ENCODE measurements around the gene WBP1L.
"Not testable (repeated sequence)": the region's sequence is repeated elsewhere in the genome, so short reads cannot be mapped to it uniquely, and the experiment has no call there.

The WBP1L gene

GRCh38 chr10:102814453-102814871 is 70.7 kb downstream of the WBP1L start:
- no peak for DNase-seq

DNA sequence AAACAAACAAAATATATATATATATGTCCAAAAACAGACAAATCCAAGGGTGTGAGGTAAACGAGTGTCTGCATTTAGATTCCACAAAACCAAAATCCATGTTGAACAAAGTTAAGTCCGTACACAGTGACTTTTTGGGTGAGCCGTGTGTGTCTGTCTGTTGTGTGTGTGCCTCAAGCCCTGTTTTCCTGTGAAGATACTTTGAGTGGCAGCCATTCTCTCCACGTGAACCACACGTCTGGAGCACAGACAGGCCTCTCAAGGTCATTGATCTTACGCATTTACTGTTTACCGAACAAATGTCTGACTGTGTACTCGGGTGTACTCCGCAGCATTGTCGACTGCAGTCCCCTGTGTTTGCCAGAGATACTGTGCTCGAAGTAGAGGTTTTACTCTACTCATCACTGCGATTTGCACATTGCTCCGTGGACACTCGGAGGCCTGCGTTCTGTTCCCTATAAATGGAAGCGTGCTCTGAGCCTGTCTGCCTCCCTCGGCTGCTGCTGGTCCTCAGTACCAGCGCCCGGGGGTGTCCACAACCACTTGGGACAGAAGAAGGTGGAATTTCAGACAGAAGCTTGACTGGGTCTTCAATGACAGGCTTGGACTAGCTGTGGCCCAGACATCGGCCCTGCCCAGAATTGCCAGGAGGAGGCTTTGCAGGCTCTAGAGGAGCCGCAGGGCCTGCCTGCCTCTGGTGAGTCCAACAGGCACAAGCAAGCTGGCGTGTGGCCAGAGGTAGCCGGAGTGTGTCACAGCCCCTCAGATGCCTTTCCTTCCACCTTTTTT is 71.3 kb downstream of the WBP1L start:
- peak; percentile 14 for DNase-seq

DNA sequence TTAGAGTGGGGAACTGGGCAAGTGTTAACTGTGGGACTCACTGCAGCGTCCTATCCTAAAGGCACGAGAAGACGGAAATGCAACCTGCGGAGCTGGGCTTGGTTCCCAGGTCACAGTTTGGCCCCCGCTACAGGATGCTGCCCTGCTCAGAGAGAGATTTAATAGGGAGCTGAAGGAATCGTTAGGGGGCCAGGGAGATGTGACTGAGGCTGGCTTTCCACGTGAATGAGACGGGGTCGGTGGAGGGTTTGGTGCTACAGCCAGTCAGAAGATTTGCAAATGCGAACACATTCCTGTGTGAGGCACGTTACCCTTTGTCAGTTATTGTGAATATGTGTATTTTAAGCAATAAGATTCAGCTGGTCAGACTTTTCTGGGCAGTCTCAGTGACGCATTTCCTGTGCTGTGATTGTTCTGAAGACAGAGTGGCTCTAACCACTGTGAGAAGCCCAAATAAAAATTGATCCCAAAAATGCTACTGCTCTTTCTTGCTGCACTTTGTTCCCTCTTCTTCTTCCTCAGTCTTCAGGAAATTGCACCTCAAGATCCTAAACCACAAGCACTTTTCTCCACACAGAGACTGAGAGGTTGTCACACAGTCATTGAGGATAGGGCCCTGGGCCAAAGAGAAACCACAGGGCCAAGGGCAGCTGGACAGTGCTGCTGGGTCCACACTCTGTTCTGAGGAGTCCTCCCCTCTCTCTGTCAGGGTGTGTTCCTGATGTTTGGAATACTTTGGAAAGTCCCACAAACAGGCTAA is 72.2 kb downstream of the WBP1L start:
- DNase-seq: peak; percentile 88

DNA sequence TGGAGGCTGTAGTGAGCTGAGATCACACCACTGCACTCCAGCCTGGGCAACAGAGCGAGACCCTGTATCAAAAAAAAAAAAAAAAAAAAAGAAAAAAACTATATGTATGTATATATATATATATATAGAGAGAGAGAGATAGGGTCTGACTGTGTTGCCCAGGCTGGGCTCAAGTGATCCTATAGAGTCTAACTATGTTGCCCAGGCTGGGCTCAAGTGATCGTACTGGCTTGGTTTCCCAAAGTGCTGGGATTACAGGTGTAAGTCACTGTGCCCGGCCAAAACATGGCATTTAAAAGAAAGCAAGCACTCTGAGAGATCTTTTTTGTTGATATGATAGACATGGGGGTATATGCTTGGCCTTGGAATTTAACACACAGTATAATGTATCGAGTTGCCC is 73.4 kb downstream of the WBP1L start:
- DNase-seq: no peak

DNA sequence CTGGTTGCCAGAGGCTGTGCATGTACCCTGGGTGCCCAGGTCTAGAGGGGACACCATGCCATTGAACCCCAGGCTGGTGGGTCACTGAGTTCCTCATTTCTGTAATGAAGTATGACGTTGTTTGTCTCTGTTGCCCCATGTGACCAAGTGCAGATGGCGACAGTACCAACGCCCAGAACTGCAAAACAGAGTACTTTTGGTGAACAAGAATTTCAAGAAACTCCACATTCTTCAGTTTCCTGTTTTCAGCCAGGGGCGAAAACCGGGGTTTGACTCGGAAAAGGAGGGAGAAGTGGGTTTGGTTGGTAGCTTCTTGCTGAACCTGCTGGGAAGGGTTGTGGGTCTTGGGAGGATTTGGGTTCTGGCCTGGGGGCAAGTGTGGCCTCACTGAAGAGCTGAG is 75.3 kb downstream of the WBP1L start:
- DNase-seq: peak; percentile 87

GRCh38 chr10:102820008-102820407 is 76.3 kb downstream of the WBP1L start:
- DNase-seq: not testable (repeated sequence)

- no peak for DNase-seq
Measured at GRCh38 chr10:102822222-102822621, 78.5 kb downstream of the WBP1L start.

DNA sequence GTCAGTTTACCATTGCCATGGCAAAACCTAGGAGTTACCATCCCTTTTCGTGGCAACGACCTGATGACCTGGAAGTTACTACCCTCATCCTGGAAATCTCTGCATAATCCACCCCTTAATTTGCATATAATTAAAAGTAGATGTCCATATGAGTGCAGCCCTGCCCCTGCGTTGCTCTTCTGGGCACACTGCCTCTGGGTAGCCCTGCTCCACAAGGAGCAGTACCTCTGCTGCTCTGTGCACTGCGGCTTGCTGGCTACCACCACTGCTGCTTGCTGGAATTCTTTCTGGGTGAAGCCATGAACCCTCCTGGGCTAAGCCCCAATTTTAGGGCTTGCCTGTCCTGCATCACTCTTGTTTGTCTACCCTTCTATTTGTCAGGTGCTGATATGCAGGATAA is 80.9 kb downstream of the WBP1L start:
- no peak for DNase-seq

DNA sequence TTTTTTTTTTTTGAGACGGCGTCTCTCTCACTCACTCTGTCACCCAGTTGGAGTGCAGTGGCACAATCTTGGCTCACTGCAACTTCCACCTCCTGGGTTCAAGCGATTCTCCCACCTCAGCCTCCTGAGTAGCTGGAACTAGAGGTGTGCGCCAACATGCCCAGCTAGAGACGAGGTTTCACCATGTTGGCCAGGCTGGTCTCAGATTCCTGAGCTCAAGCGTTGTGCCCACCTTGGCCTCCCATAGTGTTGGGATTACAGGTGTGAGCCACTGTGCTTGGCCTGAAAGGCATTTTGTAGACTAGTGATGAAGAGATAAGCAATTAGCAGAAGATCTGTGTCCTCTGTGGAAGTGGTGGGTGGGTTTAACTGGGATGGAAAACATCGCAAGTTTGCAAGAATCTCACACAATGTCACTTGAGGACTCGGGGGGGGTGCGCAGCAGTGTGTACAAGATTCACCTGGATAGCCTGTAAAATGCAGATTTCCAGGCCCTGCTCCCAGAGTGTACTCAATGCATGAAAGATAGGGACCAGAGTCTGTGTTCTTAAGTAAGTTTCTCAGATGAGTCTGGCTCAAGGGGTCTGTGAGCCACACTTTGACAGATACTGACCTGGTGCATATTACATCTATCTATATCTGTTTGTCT is 82.5 kb downstream of the WBP1L start:
- DNase-seq: no peak

GRCh38 chr10:102827597-102827975 is 83.8 kb downstream of the WBP1L start:
- no peak for DNase-seq

DNA sequence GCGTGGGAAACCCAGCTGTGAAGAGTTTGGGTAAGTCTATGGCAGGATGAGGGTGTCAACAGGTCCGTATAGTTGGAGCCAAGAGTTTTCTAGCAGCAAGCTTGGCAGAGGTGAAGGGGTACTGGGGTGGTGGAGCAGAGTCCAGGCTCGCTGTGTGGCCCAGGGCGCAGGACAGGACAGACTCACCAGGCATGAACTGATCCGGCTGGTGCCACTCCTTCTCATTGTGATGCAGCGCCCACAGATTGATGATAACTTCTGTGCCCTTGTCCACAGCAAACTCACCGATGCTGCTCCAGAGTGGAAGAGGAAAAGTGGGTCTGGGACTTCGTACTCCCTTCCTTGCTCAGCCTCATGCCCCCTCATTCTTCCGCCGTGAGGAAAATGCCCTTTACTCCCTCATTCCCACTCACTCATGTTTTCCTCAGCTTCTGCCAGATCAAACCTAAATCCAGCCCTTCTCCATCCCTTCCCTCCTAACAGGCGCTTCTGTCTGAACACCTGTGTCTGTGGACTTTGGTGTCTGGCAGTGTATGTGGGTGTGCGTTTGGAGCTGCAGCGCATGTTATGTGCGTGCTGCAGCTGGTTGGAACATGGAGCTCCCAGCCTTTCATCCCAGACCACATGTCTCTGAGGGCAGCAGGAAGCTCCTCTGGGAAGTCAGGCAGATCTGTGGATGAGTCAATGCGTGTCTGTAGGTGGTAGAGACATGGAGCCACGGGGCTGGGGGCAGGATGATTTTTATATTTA is 87.7 kb downstream of the WBP1L start:
- no peak for DNase-seq

DNA sequence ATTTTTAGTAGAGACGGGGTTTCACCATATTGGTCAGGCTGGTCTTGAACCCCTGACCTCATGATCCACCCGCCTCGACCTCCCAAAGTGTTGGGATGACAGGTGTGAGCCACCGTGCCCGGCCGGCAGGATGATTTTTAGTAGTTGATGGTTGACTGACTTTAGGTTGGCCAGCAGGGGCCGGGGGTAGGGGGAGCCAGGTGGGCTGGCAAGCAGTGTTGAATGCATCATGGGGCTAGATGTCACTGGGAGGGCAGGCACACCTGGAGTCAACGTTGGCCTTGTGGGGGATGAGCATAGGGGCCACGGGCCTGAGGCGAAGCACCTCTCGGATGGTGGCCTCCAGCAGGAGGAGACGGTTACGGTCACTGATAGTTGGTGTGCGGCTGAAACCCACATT is 88.5 kb downstream of the WBP1L start:
- no peak for DNase-seq

GRCh38 chr10:102832987-102833386 is 89.2 kb downstream of the WBP1L start:
- no peak for DNase-seq

DNA sequence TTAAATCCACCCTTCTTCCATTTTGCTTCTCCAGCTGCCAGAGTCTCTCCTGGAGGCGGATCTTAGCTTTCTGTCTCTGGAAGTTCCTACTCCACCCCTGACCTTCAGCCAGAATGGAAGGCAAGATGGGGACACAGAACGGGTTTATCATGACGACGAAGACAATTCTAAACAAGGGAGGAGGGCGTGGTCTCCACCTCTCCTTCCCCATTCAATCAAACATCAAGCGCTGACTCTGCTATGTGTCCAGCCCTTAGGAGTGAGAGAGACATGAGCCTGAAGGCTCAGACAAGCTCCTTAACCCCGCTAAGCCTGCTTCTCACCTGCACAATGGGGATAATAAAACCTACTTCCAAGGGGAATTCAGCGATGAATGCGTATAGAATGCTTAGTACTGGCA is 90.4 kb downstream of the WBP1L start:
- DNase-seq: no peak

DNA sequence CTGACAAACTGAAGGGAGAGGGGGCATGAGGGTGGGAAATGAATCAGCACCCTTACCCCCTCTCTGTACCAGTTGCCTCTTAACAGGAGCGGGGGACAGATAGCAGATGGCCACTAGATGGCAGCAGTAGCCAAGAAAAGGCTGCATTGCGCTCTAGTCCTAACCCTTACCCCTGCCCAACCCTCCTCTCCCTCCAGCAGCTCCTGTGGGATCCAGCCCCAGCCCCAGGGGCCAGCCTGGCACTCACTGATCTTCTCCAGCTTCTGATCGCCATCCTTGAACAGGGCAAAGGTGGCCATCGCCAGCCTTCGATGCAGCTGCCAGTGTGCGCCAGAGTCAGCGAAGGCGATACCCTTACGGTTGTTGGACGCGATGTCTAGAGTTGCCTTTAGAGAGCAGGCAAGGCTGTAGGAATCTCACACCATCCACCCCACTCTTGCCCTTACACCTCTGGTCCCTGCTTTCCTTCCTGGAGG is 91.3 kb downstream of the WBP1L start:
- DNase-seq: peak; percentile 61

DNA sequence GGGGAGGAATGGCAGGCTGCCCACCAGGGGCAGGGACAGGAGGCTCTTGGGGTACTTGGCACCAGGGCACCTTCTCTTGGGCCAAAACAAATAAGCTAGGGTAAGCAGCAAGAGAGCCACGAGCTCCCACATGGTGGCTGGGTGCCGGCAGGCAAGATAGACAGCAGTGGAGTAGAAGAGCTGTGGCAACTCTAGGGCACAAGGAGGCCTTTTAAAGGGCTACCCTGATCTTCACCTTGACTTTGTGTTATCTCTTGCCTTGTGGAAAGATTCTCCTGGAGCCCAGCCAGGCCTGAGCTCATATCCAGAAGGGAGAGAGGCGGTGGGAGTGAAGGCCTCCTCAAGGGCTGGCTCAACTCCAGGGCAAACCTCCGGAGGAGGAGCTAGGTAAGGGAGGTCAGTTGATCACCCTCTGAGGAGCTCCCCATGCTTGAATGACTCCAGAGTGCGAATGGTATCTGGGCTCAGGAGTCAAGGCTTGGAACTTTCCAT is 93.5 kb downstream of the WBP1L start, which contains the start of gene CYP17A1:
CYP17A1 (minus strand) TSS at position 184 of the 492 bp plus-strand sequence; CDS start at position 132, 52 bp downstream.
- DNase-seq: no peak

DNA sequence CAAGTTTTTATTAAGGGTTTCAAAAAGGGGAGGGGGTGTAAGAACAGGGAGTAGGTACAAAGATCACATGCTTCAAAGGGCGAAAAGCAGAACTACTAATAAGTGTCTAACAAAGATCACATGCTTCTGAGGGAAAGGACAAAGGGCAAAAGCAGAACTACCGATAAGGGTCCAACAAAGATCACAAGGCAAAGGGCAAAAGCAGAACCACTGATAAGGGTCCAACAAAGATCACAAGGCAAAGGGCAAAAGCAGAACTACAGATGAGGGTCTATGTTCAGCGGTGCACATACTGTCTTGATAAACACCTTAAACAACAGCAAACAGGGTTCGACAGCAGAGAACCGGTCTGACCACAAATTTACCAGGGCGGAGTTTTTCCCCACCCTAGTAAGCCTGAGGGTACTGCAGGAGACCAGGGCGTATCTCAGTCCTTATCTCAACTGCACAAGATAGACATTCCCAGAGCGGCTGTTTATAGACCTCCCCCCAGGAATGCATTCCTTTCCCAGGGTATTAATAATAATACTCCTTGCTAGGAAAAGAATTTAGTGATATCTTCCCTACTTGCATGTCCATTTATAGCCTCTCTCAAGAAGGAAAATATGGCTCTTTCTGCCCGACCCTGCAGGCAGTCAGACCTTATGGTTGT is 94.7 kb downstream of the WBP1L start:
- peak; percentile 34 for DNase-seq

DNA sequence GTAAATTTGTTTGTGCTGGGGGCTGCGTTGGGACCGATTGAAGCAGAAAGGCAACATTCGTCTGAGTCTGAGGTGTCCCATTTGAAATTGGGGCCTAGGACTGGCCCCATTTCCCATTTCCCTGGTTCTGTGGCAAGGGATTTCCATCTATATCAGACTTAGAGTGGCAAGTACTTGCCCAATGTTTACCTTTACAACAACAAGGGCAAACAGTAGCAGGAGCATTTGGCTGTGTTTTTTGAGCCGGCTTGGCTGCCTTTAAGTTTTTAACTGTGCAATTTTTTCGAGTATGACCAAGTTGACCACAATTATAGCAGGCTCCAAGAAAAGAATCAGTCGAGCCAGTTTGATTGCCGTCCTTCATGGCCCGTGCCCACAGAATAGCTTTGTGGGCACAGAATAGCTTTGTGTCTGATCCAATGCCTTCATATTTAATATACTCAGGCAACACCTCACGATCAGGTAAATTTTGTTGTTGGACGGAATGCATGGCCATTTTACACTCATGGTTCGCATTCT is 98.1 kb downstream of the WBP1L start:
- no peak for DNase-seq

DNA sequence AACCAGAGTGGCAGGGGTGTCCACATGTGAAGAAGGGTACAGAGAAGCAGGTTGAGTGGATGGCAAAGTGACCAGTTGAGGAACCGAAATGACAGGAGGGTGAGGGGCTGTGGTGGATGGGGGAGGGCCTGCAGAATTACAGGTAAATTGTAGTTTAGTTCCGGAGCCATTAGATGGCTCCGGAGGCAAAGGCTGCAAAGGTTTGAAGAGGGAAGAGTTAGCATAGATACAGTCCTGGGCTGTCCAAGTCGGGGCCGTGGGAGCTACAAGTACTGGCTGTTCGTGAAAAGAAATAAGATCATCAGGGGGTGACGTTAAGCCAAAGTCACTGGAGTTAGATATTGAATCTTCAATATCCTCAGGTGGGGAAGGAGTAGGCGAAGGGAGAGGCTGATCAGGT is 99.4 kb downstream of the WBP1L start:
- not testable (repeated sequence) for DNase-seq

- peak; percentile 10 for DNase-seq
Measured at GRCh38 chr10:102844190-102844776, 100.5 kb downstream of the WBP1L start.

GRCh38 chr10:102845352-102845902 is 101.7 kb downstream of the WBP1L start:
- DNase-seq: no peak

All from MV-4-11 (cell line).